Activated naive CD8-positive, alpha-beta T cell treated with anti-CD3 and anti-CD28 coated beads for 36 hours (primary cell): ENCODE data around the gene TBC1D12. TPM values are rescaled to one million over a fixed set of nuclear protein-coding genes. Genes with fewer than 3 reads are reported as not detected.

Experiments used
- DNase-seq: peaks from one replicate; pipeline ENCODE4 v3.0.0; 2021
- H3K27ac Mint-ChIP-seq: one replicate; pipeline ENCODE4 v1.8.0; 2022; ENCODE audit warnings: mild to moderate bottlenecking, moderate library complexity, mixed read lengths
- H3K27me3 Mint-ChIP-seq: one replicate; pipeline ENCODE4 v1.8.0; 2022; ENCODE audit warnings: mild to moderate bottlenecking, mixed read lengths
- H3K36me3 Mint-ChIP-seq: one replicate; pipeline ENCODE4 v1.8.0; 2021; ENCODE audit warnings: mild to moderate bottlenecking, mixed read lengths
- H3K4me1 Mint-ChIP-seq: one replicate; pipeline ENCODE4 v1.8.0; 2021; ENCODE audit warnings: mixed read lengths
- H3K4me3 Mint-ChIP-seq: one replicate; pipeline ENCODE4 v1.8.0; 2022; ENCODE audit warnings: mild to moderate bottlenecking, moderate library complexity, mixed read lengths
- H3K9me3 Mint-ChIP-seq: one replicate; pipeline ENCODE4 v1.8.0; 2022; ENCODE audit warnings: mixed read lengths
- total RNA-seq, 2 experiments: library from RNA; stranded (reverse); gene quantifications; one replicate each; pipeline ENCODE4 v1.2.3, GENCODE V29; 2021

The TBC1D12 gene
- total RNA-seq, 2 experiments from 2014 or later: 0.33 to 0.70 TPM

DNA sequence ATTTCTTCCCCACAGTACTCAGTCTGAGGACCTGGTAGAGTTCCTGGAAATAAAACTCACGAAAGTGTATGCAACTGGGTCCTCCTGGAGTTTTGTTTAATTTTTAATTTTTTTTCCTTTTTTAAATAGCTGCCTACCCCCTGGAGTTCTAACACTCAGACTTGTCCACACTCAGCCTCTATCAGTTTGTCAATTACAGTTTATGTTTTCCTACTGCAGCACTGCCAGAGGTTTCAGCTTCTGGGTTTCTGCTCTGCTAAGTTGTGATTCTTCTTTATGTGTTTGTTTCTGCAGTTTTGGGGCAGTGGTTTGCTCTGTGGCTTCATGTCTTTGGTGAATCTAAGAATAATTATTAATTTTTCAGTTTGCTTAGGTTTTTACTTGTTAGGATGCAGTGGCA, 59.2 kb downstream of the TBC1D12 start:
- no peak overlapping the region for H3K4me3 Mint-ChIP-seq
- peaks cover 4% of the 10 kb centered on the region for H3K9me3 Mint-ChIP-seq
- DNase-seq: no peak
- no peaks in the 10 kb centered on the region for H3K36me3 Mint-ChIP-seq
- no peaks in the 10 kb centered on the region for H3K4me1 Mint-ChIP-seq
- peaks cover 12% of the 10 kb centered on the region for H3K27me3 Mint-ChIP-seq
- no peak overlapping the region for H3K27ac Mint-ChIP-seq

DNA sequence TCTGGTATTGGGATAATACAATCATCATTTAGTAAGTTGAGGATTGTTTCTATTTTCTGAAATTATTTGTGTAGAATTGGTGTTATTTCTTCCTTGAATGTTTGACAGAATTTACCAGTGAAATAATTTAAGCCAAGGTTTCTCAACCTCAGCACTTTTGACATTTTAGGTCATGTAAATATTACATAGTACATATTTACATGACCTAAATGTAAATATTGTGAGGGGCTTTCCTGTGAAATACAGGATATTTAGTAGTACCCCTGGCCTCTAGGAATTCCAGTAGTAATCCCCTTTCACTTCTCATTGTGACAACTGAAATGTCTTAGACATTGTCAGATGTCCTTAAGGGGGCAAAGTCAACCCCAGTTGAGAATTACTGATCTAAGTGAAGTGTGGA, 59.8 kb downstream of the TBC1D12 start:
- Mint-ChIP-seq H3K4me3 (no peak overlapping the region), H3K27me3 (peaks cover 12% of the 10 kb centered on the region), H3K27ac (no peak overlapping the region), H3K4me1 (no peaks in the 10 kb centered on the region), H3K36me3 (no peaks in the 10 kb centered on the region), H3K9me3 (peaks cover 4% of the 10 kb centered on the region)
- DNase-seq: no peak

DNA sequence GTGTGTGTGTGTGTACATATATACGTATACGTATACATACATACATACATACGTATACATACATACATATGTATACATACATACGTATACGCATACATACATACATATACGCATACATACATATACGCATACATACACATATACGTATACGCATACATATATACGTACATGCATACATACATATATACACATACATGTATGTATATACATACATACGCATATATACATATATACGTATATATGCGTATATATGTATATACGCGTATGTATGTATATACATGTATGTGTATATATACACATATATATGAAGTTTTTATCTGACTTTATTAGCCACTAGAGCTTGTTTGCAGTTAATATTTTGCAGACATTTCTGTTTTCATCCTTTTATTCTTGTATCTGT, 63.3 kb downstream of the TBC1D12 start:
- Mint-ChIP-seq H3K27ac (no peak overlapping the region), H3K36me3 (no peaks in the 10 kb centered on the region), H3K4me3 (no peak overlapping the region), H3K27me3 (peaks cover 8% of the 10 kb centered on the region), H3K4me1 (no peaks in the 10 kb centered on the region), H3K9me3 (no peaks in the 10 kb centered on the region)
- no peak for DNase-seq

DNA sequence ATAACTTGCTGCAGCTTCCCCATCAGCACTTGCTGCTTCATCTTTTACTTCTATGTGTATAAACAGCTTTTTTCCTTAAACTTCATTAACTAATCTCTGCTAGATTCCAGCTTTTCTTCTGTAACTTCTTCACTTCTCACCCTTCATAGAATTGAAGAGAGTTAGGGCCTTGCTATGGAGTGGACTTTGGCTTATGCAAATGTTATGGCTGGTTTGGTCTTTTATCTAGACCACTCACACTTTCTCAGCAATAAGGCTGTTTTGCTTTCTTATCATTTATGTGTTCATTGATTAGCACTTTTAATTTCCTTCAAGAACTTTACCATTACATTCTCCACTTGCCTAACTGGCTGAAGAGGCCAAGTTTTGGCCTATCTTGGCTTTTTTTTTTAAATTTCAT, 79.1 kb downstream of the TBC1D12 start:
- H3K4me1 Mint-ChIP-seq: no peaks in the 10 kb centered on the region
- H3K27me3 Mint-ChIP-seq: peaks cover 3% of the 10 kb centered on the region
- H3K9me3 Mint-ChIP-seq: peaks cover 6% of the 10 kb centered on the region
- no peaks in the 10 kb centered on the region for H3K36me3 Mint-ChIP-seq
- no peak overlapping the region for H3K27ac Mint-ChIP-seq
- H3K4me3 Mint-ChIP-seq: no peak overlapping the region
- DNase-seq: no peak

DNA sequence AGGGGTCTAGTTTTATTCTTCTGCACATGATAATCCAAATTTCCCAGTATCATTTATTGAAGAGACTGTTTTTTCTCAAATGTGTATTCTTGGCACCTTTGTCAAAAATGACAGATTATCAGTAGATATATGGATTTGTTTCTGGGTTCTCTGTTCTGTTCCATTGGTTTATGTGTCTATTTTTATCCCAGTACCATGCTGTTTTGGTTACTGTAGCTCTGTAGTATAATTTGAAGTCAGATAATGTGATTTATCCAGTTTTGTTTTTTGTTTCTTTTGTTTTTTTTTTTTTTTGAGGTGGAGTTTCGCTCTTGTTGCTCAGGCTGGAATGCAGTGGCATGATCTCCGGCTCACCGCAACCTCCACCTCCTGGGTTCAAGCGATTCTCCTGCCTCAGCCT, 81.6 kb downstream of the TBC1D12 start:
- H3K4me3 Mint-ChIP-seq: no peak overlapping the region
- peaks cover 18% of the 10 kb centered on the region for H3K27me3 Mint-ChIP-seq
- H3K27ac Mint-ChIP-seq: no peak overlapping the region
- H3K9me3 Mint-ChIP-seq: peaks cover 9% of the 10 kb centered on the region
- DNase-seq: no peak
- H3K4me1 Mint-ChIP-seq: no peaks in the 10 kb centered on the region
- no peaks in the 10 kb centered on the region for H3K36me3 Mint-ChIP-seq

DNA sequence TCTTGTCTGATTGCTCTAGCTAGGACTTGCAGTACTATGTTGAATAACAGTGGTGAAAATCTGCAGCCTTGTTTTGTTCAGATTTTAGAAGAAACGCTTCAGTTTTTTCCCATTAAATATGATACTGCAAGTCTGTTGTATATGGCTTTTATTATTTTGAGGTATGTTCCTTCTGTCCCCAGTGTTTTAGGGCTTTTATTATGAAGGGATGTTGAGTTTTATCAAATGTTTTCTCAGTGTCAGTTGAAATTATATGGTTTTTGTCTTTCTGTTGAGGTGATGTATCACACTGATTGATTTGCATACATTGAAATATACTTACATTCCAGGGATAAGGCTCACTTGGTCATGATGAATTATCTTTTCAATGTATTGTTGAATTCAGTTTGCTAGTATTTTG, 82.8 kb downstream of the TBC1D12 start:
- Mint-ChIP-seq H3K27me3 (peaks cover 20% of the 10 kb centered on the region), H3K4me3 (no peak overlapping the region), H3K4me1 (no peaks in the 10 kb centered on the region), H3K36me3 (no peaks in the 10 kb centered on the region), H3K9me3 (peaks cover 9% of the 10 kb centered on the region), H3K27ac (no peak overlapping the region)
- no peak for DNase-seq

DNA sequence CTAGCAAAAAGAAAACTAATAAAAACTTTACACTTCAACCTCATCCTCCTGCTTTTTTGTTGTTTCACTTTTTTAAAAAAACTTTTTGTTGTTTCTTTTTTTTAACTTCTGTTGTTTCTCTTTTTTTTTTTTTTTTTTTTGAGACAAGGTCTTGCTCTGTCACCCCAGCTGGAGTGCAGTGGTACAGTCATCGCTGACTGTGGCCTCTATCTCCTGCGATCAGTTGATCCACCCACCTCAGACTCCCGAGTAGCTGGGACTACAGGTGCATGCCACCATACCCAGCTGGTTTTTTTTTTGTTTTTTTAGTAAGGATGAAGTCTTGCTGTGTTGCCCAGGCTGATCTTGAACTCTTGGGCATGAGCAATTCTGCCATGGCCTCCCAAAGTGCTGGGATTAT, 85.2 kb downstream of the TBC1D12 start:
- Mint-ChIP-seq H3K9me3 (peaks cover 9% of the 10 kb centered on the region), H3K4me3 (no peak overlapping the region), H3K27me3 (peaks cover 23% of the 10 kb centered on the region), H3K36me3 (no peaks in the 10 kb centered on the region), H3K4me1 (no peaks in the 10 kb centered on the region), H3K27ac (no peak overlapping the region)
- no peak for DNase-seq

DNA sequence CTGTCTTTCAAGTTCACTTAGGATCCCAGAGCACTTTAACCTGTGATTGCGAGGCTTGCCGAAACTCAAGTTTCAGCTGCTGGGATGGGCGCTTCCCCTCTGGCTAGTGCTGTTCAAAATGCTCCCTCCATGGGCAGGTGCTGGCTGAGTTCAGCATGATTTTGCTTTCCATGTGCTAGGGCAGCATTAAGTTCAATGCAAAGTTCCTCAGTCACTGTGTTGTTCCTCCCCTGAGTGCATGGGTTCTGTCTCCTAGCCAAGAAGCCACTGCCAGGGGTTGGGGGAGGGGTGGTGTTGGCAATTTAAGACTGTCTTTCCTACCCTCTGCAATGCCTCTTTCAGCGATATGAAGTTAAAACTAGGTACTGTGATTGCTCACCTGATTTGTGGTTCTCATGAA, 86.8 kb downstream of the TBC1D12 start:
- Mint-ChIP-seq H3K4me3 (no peak overlapping the region), H3K9me3 (peaks cover 3% of the 10 kb centered on the region), H3K4me1 (no peaks in the 10 kb centered on the region), H3K27ac (no peak overlapping the region), H3K27me3 (peaks cover 23% of the 10 kb centered on the region), H3K36me3 (no peaks in the 10 kb centered on the region)
- no peak for DNase-seq

DNA sequence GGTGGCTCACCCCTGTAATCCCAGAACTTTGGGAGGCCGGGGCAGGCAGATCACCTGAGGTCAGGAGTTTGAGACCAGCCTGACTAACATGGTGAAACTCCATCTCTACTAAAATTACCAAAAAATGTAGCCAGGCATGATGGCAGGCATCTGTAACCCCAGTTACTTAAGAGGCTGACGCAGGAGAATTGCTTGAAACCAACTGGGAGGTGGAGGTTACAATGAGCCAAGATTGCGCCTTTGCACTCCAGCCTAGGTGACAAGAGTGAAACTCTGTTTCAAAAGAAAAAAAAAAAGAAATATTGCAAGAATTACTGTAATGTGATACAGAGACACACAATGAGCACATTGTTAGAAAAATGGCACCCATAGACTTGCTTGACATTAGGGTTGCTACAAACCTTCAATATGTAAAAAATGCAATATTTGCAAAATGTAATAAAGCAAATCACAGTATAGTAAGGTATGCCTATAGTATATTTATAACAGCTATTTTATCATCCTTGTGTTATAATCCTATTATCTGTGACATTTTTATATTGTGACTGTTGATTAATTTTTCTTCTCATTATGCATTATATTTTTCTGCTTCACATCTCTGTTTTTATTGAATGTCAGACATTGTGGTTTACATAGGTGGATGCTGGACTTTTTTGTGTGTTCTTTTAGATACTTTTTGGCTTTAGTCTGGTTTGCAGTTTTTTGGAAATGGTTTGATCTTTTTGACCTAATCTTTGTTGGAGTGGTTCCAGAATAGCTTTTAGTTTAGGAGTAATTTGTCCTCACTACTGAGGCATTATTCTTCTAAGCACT, 87.8 kb downstream of the TBC1D12 start:
- Mint-ChIP-seq H3K36me3 (no peaks in the 10 kb centered on the region), H3K4me3 (no peak overlapping the region), H3K27me3 (peaks cover 23% of the 10 kb centered on the region), H3K9me3 (peaks cover 3% of the 10 kb centered on the region), H3K4me1 (no peaks in the 10 kb centered on the region), H3K27ac (no peak overlapping the region)
- no peak for DNase-seq

DNA sequence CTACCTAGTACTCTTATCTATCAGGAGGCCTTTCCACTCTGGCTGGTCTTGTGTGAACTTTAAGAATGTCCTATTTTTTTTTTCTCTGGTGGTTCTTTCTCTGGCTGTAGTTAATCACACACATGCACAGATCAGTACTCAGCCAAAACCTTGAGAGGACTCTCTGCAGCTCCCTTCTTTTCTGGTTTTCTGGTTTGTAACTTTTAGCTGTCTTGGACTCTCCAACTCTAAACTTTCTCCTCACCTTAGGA, 88.4 kb downstream of the TBC1D12 start:
- Mint-ChIP-seq H3K4me3 (no peak overlapping the region), H3K9me3 (peaks cover 3% of the 10 kb centered on the region), H3K36me3 (no peaks in the 10 kb centered on the region), H3K27ac (no peak overlapping the region), H3K27me3 (peaks cover 23% of the 10 kb centered on the region), H3K4me1 (no peaks in the 10 kb centered on the region)
- DNase-seq: no peak

DNA sequence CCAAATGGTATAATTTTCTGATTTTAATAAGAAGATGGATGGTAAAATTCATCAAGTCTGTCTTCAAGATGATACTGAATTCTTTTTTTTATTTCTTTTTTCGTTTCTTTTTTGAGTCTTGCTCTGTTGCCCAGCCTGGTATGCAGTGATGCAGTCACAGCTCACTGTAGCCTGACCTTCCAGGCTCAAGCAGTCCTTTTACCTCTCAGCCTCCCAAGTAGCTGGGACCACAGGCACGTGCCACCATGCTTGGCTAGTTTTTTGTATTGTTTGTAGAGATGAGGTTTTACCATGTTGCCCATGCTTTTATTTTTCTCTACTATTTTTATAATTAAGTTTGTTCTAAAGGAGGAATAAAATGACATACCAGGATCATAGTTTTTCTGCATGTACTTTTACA, 91.1 kb downstream of the TBC1D12 start:
- no peaks in the 10 kb centered on the region for H3K9me3 Mint-ChIP-seq
- no peak overlapping the region for H3K27ac Mint-ChIP-seq
- no peaks in the 10 kb centered on the region for H3K36me3 Mint-ChIP-seq
- no peak for DNase-seq
- no peak overlapping the region for H3K4me3 Mint-ChIP-seq
- peaks cover 4% of the 10 kb centered on the region for H3K4me1 Mint-ChIP-seq
- H3K27me3 Mint-ChIP-seq: peaks cover 10% of the 10 kb centered on the region

DNA sequence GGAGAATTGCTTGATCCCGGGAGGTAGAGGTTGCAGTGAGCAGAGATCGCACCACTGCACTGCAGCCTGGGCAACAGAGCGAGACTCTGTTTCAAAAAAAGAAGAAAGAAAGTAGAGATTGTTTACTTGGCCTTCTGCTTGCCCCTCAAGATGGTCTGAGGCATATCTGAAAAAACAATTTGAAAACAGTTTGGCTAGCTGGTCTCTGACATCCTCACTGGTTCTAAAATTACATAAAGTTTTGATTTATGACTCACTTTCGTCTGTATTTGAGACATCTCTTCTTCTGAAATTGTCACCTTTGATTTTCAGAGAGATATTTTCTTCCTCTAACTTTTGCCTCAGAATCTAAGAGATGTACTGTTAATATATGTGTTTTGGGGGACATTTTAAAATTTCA, 93.7 kb downstream of the TBC1D12 start:
- H3K9me3 Mint-ChIP-seq: no peaks in the 10 kb centered on the region
- H3K4me1 Mint-ChIP-seq: peaks cover 4% of the 10 kb centered on the region
- no peak overlapping the region for H3K27ac Mint-ChIP-seq
- no peaks in the 10 kb centered on the region for H3K36me3 Mint-ChIP-seq
- DNase-seq: no peak
- no peak overlapping the region for H3K4me3 Mint-ChIP-seq
- peaks cover 8% of the 10 kb centered on the region for H3K27me3 Mint-ChIP-seq

DNA sequence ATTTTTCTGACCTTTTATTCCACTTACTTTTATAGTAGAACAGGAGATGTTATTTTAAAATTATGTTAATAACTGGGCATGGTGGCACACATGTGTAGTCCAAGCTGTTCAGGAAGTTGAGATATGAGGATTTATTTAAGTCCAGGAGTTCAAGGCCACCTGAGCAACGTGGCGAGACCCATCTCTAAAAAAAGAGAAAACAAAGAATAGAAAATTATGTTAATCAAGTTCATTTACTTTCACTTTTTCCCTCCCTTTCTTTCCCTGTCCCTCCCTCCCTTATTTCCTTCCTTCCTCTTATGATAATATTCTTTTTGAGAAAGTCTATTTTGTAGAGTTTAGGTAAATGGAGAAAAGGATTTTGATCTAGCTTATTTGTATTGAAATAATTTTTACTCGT, 94.3 kb downstream of the TBC1D12 start:
- peaks cover 8% of the 10 kb centered on the region for H3K27me3 Mint-ChIP-seq
- H3K36me3 Mint-ChIP-seq: no peaks in the 10 kb centered on the region
- H3K4me1 Mint-ChIP-seq: peaks cover 4% of the 10 kb centered on the region
- H3K9me3 Mint-ChIP-seq: no peaks in the 10 kb centered on the region
- H3K4me3 Mint-ChIP-seq: no peak overlapping the region
- DNase-seq: no peak
- no peak overlapping the region for H3K27ac Mint-ChIP-seq

DNA sequence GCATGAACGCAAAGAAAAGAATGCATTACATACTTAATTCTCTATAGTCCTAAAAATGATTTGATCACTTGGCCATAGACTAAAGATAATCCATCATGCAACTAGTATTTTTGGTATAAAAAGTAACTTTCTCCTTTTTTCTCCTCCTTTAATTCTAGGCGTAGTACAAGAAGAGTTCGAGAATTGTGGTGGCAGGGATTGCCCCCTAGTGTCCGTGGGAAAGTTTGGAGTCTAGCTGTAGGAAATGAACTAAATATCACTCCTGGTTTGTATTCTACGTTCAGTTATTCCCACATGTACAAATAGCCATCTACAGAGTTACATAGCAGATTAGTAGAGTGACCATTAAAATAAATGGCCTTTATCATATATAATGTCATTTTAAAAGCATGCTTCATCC, 97.7 kb downstream of the TBC1D12 start:
- DNase-seq: no peak
- H3K27me3 Mint-ChIP-seq: peaks cover 8% of the 10 kb centered on the region
- H3K4me1 Mint-ChIP-seq: peaks cover 4% of the 10 kb centered on the region
- H3K27ac Mint-ChIP-seq: no peak overlapping the region
- H3K36me3 Mint-ChIP-seq: no peaks in the 10 kb centered on the region
- H3K4me3 Mint-ChIP-seq: no peak overlapping the region
- H3K9me3 Mint-ChIP-seq: no peaks in the 10 kb centered on the region

DNA sequence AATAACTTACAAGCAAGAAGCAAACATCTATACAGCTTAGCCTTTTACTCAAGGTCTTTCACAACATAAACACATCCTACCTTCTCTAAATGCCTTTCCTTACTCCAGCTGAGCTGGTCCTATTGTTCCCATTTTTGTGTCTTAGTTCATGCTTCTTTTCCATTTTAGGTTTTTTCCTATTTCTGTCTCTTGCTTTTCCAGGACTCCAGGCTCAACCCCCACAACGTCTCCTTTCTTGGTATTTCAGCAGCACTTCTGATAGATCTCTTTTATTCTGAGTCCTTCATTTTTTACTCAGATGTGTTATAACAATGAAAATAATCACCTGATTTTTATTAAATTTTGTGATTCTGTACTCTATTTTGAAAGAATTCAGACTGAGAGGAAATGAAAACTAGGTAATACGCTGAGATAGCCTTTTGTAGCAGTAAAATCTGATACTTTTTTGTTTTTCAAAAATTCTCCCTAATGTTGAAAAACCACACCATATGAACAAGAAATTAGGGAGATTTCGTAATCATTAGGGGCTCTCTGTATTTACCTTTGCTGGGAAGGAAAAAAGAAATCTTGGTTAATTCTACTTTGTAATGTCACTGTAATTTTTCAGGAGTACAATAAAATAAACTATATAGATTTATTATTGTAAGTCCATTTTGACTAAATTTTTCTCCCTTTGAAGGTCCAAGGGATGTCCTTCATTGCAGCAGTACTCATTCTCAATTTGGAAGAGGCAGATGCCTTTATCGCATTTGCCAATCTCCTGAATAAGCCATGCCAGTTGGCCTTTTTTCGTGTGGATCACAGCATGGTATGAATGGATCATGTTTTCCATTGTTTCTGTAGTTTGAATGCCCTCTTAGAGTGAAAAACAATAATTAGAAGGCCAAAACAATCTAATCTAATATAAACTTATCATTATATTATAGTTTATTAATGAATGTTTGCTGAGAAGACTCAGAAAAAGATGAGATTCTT, 119.2 kb downstream of the TBC1D12 start:
- DNase-seq: no peak
- Mint-ChIP-seq H3K36me3 (no peaks in the 10 kb centered on the region), H3K27me3 (peaks cover 6% of the 10 kb centered on the region), H3K4me3 (no peak overlapping the region), H3K27ac (no peak overlapping the region), H3K9me3 (no peaks in the 10 kb centered on the region), H3K4me1 (no peaks in the 10 kb centered on the region)

DNA sequence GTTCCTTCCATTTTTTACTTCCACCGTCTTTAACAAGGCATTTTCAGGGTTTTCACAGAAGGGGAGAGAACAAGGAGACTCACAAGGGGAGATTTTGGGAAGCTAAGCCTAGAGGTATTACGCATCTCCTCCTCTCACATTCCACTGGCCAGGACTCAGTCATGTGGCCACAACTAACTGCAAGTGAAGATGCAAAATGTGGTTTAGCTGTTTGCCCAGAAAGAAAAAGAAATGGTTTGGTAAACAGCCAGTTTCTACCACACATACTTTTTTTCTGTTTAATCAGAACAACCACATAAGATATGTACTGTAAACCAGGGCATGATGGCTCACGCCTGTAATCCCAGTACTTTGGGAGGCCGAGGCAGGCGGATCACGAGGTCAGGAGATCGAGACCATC, 121.8 kb downstream of the TBC1D12 start:
- Mint-ChIP-seq H3K27ac (no peak overlapping the region), H3K36me3 (no peaks in the 10 kb centered on the region), H3K4me3 (no peak overlapping the region), H3K27me3 (peaks cover 12% of the 10 kb centered on the region), H3K9me3 (no peaks in the 10 kb centered on the region), H3K4me1 (no peaks in the 10 kb centered on the region)
- DNase-seq: no peak
